KOPT-K1 (cell line): ENCODE results near the gene SCNN1A.
"Not testable (repeated sequence)": the region's sequence is repeated elsewhere in the genome, so short reads cannot be mapped to it uniquely, and the experiment has no call there.

ENCODE experiments used
- H3K27ac ChIP-seq: fragments of 200-600 bp; sonication (generic); 2 replicates; pipeline ENCODE4 v1.5.1; 2016; ENCODE audit warnings: antibody characterized with exemption, mild to moderate bottlenecking, low read depth, low read length; ENCODE audit not compliant: poor library complexity, severe bottlenecking
- H3K36me3 ChIP-seq: fragments of 200-600 bp; sonication (generic); 2 replicates; pipeline ENCODE4 v1.5.1; 2017; ENCODE audit warnings: antibody characterized with exemption, mild to moderate bottlenecking, low read length, moderate library complexity; ENCODE audit not compliant: insufficient read depth
- H3K9me3 ChIP-seq: fragments of 200-600 bp; sonication (generic); 2 replicates; pipeline ENCODE4 v1.5.1; 2017; ENCODE audit warnings: antibody characterized with exemption, low read length, mild to moderate bottlenecking; ENCODE audit not compliant: insufficient read depth, poor library complexity, severe bottlenecking

Gene SCNN1A

DNA sequence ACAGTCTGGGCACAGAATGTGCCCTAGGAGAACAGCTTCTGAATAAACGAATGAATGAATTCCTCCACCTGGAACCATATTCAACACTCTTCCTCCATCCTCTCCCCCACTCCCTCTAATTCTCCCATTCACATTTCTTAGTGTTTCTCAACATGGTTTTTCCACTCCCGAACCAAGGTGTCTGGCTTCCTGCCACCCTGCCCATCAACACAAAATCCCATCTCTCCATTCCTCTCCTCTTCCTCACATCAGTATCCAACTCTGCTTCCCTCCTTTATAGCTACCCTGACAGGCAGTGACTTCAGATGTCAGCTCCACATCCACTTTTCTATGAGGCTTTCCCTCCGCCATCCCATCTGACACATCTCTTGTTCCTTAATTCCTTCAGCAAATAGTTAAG, 36.4 kb downstream of the SCNN1A start:
- Histone ChIP-seq H3K9me3 (no peaks in the 10 kb centered on the region), H3K27ac (peak overlapping the region; percentile 99), H3K36me3 (peaks cover 10% of the 10 kb centered on the region)

DNA sequence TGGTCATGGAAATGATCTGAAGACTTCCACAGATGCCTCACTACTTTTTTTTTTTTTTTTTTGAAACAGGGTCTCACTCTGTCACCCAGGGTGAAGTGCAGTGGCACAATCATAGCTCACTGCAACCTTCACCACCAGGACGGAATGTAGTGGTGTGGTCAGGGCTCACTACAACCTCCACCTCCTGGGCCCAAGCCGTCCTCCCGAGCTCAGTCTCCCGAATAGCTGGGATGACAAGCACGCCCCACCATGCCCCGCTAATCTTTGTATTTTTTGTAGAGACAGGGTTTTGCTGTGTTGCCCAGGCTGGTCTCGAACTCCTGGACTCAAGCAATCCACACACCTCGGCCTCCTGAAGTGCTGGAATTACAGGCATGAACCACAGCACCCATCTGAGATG, 36.8 kb downstream of the SCNN1A start:
- H3K9me3 ChIP-seq = not testable (repeated sequence)
- Histone ChIP-seq H3K36me3 (peaks cover 15% of the 10 kb centered on the region), H3K27ac (peak overlapping the region; percentile 99)

DNA sequence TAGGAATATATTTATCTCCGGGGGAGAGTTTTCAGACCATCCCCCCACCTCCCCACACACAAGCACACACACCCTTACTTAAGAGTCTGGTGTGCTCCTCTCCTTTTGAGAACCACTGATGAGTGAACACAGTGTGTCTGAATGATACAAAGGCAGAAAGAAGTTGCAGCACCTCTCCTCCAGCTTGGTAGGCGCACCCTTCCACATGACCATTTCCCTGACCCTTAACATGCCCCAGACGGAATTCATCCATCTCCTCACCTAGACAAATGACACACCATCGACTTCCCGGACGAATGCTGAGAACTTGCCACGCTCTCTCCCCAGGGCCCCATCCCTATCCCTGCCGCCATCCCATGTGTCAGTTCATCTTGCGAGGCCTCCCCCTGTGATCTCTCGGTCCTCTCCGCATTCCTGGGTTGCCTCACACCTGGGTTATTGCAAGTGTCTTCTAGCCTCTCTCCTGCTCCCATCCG, 37.4 kb downstream of the SCNN1A start:
- H3K27ac ChIP-seq = peak overlapping the region; percentile 99
- H3K36me3 ChIP-seq = peaks cover 20% of the 10 kb centered on the region
- H3K9me3 ChIP-seq = no peaks in the 10 kb centered on the region

DNA sequence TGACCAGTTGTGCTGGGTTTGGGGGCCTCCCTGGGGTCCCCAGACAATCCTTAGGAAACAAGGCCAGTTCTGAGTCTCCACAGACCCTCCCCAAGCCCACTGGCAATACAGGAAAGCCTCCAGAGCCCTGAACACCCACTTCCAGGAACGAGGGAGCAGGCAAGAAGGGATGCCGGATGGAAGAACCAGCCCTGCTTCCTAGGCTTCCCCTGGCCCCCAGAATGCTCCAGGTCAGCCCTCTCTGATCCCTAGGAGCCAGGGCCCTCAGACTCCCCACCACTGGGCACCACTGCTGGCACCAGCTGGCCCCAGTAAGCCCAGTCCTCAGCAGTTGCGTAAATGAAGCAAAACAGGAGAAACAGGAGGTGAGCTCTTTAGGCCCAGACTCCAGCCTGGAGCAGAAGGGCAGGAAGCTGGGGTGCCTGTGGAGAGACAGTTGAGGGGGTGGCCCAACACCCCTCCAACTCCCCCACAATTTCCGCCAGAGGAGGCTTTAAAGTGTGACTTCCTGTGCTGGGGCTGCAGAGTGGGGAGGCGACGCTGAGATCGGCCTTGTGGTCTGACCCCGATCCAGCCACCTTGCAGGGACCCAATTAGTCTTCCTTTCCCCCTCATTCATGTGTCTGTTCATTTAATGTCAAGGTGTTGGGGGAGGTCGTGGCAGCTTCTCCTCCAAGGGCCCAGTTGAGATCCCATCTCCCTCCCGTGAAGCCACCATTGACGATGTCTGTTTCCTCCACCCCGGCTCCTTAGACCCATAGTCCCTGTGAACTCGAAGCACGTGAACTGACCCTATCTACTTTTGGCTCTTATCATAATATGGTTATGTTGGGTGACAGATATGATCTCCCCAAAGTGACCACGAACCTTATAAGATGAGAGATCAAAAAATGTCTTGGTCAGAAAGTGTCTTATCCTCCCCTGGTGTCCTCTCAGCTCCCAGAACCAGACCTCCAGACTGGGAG, 38.2 kb downstream of the SCNN1A start:
- Histone ChIP-seq H3K9me3 (no peaks in the 10 kb centered on the region), H3K36me3 (peaks cover 28% of the 10 kb centered on the region), H3K27ac (peak overlapping the region; percentile 99)

DNA sequence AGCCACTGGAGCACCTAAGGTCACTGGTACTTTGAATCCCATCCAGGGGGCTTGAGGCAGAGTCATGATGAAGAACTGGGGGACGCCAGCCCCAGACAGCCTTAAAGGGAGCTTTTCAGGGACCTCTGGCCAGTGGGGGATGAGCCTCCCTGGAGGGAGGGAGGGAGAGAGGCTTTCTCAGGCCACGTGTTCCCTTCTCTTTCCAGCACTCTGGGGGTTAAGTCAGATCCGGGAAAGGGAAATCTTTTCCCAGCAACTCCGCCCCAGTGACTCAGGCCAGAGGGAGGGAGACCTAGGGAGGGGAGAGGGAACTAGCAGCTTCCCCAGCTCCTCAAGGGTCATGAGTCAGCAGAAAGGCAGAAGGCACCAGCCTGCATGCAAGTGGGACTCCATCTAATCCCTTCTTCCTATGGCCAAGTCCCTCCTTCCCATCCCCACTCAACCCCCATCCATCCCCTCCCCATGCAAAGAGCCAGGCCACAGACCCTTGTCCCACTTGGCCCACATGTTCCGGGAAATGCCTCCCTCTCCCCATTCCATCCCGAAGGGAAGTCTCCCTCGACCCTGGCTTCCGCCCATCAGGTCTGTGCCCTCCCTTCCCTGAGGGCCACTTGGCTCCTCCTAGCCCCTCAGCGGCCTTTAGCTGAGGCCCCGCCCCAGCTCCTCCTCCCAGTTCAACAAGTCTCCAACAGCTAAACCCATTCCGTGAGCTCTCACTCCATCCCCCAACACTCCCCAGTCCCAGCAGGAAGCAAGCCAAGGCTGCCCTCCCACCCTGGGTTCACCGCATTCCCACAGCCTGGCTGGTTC, 39.1 kb downstream of the SCNN1A start:
- peaks cover 36% of the 10 kb centered on the region for H3K36me3 ChIP-seq
- no peaks in the 10 kb centered on the region for H3K9me3 ChIP-seq
- peak overlapping the region; percentile 99 for H3K27ac ChIP-seq

DNA sequence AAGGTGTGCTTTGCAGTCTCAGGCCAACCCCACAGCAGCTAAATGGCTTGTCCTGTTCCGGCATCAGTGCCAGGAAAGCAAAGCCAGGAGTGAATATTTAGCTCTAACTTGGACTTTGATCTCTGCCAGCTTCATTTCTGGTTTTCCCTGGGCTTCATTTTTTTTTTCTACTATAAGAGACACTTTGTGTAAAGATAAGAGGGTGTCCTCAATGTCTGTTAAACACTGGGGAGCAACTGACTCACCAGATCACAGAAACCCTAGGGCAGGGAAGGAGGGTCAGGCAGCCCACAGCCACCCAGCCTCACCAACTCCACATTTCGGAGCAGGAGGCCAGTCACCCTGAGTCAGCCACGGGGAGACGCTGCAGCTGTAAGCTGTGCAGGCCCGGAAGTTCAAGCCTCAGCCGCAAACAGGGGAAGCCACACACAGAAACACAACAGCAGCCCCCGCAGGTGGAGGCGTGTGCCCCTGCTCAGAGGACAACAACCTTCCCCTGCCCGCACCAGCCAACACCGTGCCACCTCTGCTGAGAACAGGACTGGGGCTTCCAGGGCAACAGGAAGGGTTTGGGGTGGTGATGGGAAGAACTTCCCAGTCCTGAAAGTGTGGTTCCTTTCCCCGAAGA, 39.8 kb downstream of the SCNN1A start:
- Histone ChIP-seq H3K36me3 (peaks cover 44% of the 10 kb centered on the region), H3K27ac (peak overlapping the region; percentile 99), H3K9me3 (no peaks in the 10 kb centered on the region)

DNA sequence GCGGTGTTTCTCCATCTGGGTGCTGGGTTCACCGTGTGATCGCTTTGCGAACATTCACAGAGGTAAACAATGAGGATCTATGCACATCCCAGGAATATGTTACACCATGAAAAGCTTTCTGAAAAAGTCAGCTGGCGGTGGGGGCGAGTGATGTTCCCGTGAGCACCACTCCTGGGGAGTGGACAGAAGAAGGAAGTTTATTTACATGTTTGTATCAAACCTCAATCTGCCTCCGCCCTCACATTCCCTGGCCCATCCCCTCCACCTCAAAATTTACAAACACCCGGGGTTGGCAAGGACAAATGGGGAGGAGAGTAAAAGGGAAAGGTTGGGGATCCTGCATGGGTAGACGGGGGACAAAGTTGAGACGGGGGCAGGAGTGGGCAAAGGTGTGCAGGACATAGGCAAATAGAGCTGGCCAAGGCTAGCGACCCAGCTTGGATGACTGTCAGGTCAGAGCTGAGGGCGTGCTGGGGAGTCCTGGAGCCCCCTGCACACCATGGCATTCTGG, 40.4 kb downstream of the SCNN1A start:
- Histone ChIP-seq H3K36me3 (peaks cover 49% of the 10 kb centered on the region), H3K27ac (peak overlapping the region; percentile 99), H3K9me3 (no peaks in the 10 kb centered on the region)

DNA sequence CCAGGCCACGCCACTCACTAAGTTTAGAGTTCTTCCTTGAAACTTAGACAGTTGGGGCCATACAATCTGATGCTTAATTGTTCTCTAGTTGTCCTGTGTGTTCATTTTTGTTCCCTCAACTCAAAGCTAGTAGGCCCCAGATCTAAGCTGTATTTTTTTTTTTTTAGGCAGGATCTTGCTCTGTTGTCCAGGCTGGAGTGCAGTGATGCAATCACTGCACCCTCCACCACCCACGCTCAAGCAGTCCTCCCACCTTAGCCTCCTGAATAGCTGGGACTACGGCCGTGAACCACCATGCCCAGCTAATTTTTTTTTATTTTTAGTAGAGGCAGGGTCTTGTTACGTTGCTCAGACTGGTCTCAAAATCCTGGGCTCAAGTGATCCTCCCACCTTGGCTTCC, 41.0 kb downstream of the SCNN1A start:
- Histone ChIP-seq H3K27ac (peak overlapping the region; percentile 99), H3K9me3 (no peaks in the 10 kb centered on the region), H3K36me3 (peaks cover 56% of the 10 kb centered on the region)

DNA sequence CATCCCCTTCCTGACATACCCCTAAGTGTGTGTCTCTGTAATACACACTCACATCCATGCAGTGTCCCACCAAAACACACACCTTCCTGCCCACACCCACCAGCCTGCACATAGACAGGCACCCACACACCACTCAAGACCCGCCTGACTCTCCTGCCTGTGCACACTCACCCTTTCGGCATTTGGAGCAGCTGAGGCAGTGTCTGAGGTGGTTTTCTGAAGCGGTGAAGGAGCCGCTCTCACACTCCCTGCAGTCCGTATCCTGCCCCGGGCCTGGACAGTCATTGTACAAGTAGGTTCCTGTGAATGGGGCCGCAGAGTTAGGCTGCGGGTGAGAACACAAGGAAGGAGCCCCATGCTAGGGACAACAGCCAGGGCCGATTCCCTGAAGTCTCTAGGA, 41.8 kb downstream of the SCNN1A start:
- no peaks in the 10 kb centered on the region for H3K9me3 ChIP-seq
- H3K27ac ChIP-seq = peak overlapping the region; percentile 99
- H3K36me3 ChIP-seq = peaks cover 64% of the 10 kb centered on the region

DNA sequence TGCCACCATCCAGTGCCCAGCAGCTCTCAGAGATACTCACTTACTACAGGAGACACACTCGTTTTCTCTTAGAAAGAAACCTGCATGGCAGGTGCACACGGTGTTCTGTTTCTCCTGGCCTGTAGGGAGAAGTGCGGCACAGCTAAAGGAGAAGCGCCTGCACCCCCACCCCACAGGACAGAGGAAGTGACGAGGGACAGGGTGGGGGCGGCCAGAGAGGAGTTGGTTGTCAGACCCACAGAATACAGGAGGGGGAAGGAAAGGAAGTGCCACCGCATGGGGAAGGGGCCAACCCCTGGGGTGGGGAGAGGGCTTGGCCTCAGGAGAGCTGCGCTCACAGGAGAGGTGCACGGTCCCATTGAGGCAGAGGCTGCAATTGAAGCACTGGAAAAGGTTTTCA, 42.3 kb downstream of the SCNN1A start:
- peaks cover 69% of the 10 kb centered on the region for H3K36me3 ChIP-seq

DNA sequence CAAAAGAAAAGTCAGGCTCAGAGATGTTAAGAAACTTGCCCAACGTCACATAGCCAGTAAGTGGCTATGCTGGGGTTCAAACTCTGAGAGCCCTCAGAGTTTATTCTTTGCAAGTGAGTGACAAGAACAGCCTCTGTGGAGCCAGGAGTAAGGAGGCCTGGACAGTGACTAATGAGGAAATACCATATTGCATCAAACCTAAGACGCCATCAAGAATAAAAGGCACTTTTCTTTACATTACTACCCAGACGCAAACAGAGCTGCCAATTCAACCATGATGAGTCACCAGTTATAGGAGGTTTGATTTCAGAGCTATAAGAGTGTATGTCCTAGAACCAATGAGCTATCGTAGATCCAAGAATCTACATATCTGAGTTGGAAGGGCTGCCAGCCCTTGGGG, 42.9 kb downstream of the SCNN1A start:
- no peaks in the 10 kb centered on the region for H3K9me3 ChIP-seq
- H3K27ac ChIP-seq = peak overlapping the region; percentile 99
- H3K36me3 ChIP-seq = peaks cover 75% of the 10 kb centered on the region

More for the DNA sequence above, 42.3 kb downstream of the SCNN1A start:
- Histone ChIP-seq H3K9me3 (no peaks in the 10 kb centered on the region), H3K27ac (peak overlapping the region; percentile 99)

DNA sequence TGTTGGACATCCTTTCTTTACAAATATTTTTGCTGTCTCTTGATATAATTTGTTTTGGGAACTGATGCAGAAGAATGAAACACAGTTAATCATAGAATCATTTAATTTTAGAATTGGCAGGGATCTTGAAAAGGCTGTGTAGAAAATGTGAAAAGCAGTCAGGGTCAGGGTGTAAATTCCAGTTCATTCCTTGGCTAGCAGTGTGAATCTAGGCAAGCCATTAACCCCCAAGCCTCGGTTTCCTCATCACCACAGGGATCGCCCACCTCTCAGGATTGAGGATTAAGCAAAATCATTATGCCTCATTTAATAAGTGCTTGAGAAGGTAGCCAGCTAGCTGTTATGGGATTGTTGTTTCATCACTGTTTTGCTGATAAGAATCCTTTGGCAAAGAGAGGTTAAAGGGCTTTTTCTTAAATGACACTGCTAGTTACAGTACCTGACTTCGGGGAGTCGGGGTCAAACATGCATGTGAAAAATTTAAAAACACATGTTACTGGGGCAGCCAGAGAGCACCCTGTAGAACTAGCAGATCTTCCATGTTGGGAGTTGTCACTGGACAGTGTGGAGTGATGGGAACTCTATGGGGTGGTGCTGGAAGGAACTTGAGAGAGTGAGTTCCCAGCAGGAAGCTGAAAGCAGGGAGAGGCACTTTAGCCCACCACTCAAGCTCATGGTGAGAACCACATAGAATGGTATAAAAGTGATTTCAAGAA, 44.2 kb downstream of the SCNN1A start:
- H3K36me3 ChIP-seq = peaks cover 86% of the 10 kb centered on the region
- H3K27ac ChIP-seq = no peak overlapping the region
- no peaks in the 10 kb centered on the region for H3K9me3 ChIP-seq

DNA sequence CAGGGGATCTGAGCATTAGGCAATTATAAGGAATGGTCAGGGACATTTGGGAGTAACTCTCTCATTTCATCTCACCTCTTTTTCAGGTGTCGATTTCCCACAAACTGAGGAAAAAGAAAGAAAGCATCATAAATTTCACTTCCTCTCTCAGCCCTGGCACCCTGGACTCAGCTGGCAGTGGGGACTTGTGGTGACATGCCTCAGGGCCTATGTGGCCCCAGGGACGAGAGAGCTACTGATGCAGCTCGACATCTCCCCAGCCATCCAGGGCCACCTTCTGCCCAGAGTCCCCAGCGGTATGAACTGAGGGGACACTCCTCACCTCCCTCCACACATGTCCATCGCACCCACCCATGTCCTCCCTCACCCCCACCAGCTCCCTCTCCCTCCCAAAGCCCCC, 45.2 kb downstream of the SCNN1A start:
- H3K27ac ChIP-seq = peak overlapping the region; percentile 10
- peaks cover 90% of the 10 kb centered on the region for H3K36me3 ChIP-seq
- H3K9me3 ChIP-seq = no peaks in the 10 kb centered on the region

DNA sequence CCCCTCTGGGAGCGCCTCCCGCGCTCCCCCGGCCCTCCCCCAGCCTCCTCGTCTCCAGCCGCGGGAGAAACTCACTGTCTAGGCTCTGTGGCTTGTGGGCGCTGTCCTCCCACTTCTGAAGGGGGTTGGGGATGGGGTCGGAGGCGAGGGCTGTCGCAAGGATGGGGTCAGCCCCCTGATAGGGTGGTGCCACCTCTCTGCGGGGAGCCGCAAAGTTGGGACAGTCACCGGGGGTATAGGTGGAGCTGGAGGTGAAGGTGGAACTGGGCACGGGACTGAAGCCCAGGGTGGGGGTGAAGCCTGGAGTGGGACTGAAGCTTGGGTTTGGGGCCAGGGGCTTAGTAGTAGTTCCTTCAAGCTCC, 45.7 kb downstream of the SCNN1A start:
- no peak overlapping the region for H3K27ac ChIP-seq
- H3K9me3 ChIP-seq = no peaks in the 10 kb centered on the region
- H3K36me3 ChIP-seq = peaks cover 87% of the 10 kb centered on the region
